H1 (cell line): ENCODE results near the gene TTI1. TPM values are rescaled to one million over a fixed set of nuclear protein-coding genes. Genes with fewer than 3 reads are reported as not detected.

Experiments
- CTCF ChIA-PET: fragments of 300-600 bp; sonication (Branson Sonifier 250); formaldehyde crosslinking; loops from one replicate; lab custom pipeline; 2021; ENCODE audit not compliant: partially characterized antibody; lab: Charles Lee
- POLR2A ChIA-PET: fragments of 300-600 bp; sonication (Branson Sonifier 250); formaldehyde crosslinking; loops from one replicate; lab custom pipeline; 2021; ENCODE audit warnings: inconsistent platforms; ENCODE audit not compliant: partially characterized antibody; lab: Charles Lee
- DNase-seq, 2 experiments: peaks; one replicate each; pipeline versions ENCODE4 v3.0.0 to v3.0.0-alpha.2; 2010 to 2022; ENCODE audit warnings: low spot score in 2 of 2, low read depth in 1 of 2, mixed read lengths in 1 of 2
- FAIRE-seq: peaks from 2 replicates; lab custom pipeline; 2011; peaks lifted over from hg19 to GRCh38; lab: Jason Lieb, UNC
- H2AFZ ChIP-seq: 2 replicates; pipeline ENCODE4 v1.8.1; 2012; ENCODE audit warnings: low read length, inconsistent platforms
- H2AK5ac ChIP-seq: 2 replicates; pipeline ENCODE4 v1.6.1; 2013; ENCODE audit warnings: low read depth, low read length
- H2BK120ac ChIP-seq: replicated peaks from 2 replicates; pipeline ENCODE3; 2013; ENCODE audit warnings: low read depth, low read length, inconsistent platforms
- H2BK12ac ChIP-seq: 2 replicates; pipeline ENCODE4 v1.6.1; 2013; ENCODE audit warnings: low read depth, low read length
- H2BK15ac ChIP-seq: 2 replicates; pipeline ENCODE4 v1.6.1; 2013; ENCODE audit warnings: low read length
- H2BK20ac ChIP-seq: 2 replicates; pipeline ENCODE4 v1.6.1; 2013; ENCODE audit warnings: low read length
- H2BK5ac ChIP-seq: 2 replicates; pipeline ENCODE4 v1.6.1; 2013; ENCODE audit warnings: low read depth, low read length
- H3K14ac ChIP-seq: 2 replicates; pipeline ENCODE4 v1.6.1; 2013; ENCODE audit warnings: inconsistent platforms; ENCODE audit not compliant: insufficient read length
- H3K18ac ChIP-seq: 2 replicates; pipeline ENCODE4 v1.6.1; 2013; ENCODE audit warnings: low read length; ENCODE audit errors: extremely low read depth
- H3K23ac ChIP-seq: 2 replicates; pipeline ENCODE4 v1.6.1; 2013; ENCODE audit warnings: inconsistent platforms; ENCODE audit not compliant: insufficient read length
- H3K23me2 ChIP-seq: 2 replicates; pipeline ENCODE4 v1.6.1; 2013; ENCODE audit warnings: low read depth, low read length
- H3K27ac ChIP-seq: 2 replicates; pipeline ENCODE4 v1.6.1; 2011; ENCODE audit warnings: low read depth, low read length, inconsistent platforms
- H3K27me3 ChIP-seq, 4 experiments: replicated peaks in 1 of 4; 1 replicate in 1 of 4; 2 replicates in 3 of 4; pipeline versions ENCODE4 v1.6.1 to v1.8.1; 2011 to 2013; ENCODE audit warnings: low read length in 3 of 4, mild to moderate bottlenecking in 3 of 4, inconsistent platforms in 2 of 4, mixed read lengths in 2 of 4, moderate library complexity in 1 of 4; ENCODE audit not compliant: control insufficient read depth in 3 of 4, insufficient read depth in 3 of 4; ENCODE audit errors: extremely low read depth in 1 of 4
- H3K36me3 ChIP-seq, 4 experiments: 2 replicates each; pipeline versions ENCODE4 v1.6.1 to v1.8.1; 2011 to 2013; ENCODE audit warnings: mild to moderate bottlenecking in 4 of 4, low read length in 3 of 4, moderate library complexity in 2 of 4, control low read depth in 1 of 4, inconsistent platforms in 1 of 4; ENCODE audit not compliant: insufficient read depth in 4 of 4, control insufficient read depth in 2 of 4
- H3K4ac ChIP-seq: replicated peaks from 2 replicates; pipeline ENCODE3; 2013; ENCODE audit warnings: low read length, low read depth, mixed read lengths, inconsistent platforms; ENCODE audit not compliant: insufficient read length
- H3K4me1 ChIP-seq, 4 experiments: replicated peaks in 1 of 4; 1 replicate in 1 of 4; 2 replicates in 3 of 4; pipeline versions ENCODE4 v1.6.1 to v1.8.1; 2011 to 2013; ENCODE audit warnings: low read length in 3 of 4, inconsistent platforms in 2 of 4, mixed read lengths in 1 of 4; ENCODE audit not compliant: insufficient read depth in 4 of 4, control insufficient read depth in 3 of 4
- H3K4me2 ChIP-seq, 2 experiments: 2 replicates each; pipeline versions ENCODE4 v1.6.1 to v1.8.1; 2011 to 2013; ENCODE audit warnings: low read depth in 2 of 2, low read length in 2 of 2, control low read depth in 1 of 2, inconsistent platforms in 1 of 2, mild to moderate bottlenecking in 1 of 2; ENCODE audit not compliant: insufficient read depth in 1 of 2
- H3K4me3 ChIP-seq, 4 experiments: fragments of 200-600, 300-600 bp in 1 of 4; sonication (generic), shearing (Covaris generic), sonication (Bioruptor Twin) in 1 of 4; 2 replicates each; pipeline versions ENCODE4 v1.5.1 to v1.8.1; 2011 to 2016; ENCODE audit warnings: low read length in 4 of 4, low read depth in 3 of 4, control low read depth in 2 of 4, inconsistent platforms in 2 of 4, mild to moderate bottlenecking in 2 of 4, mixed read lengths in 1 of 4, moderate library complexity in 1 of 4; ENCODE audit not compliant: insufficient read depth in 2 of 4; ENCODE audit errors: extremely low read depth in 1 of 4
- H3K56ac ChIP-seq: replicated peaks from 2 replicates; pipeline ENCODE3; 2013; ENCODE audit warnings: low read depth, mild to moderate bottlenecking, mixed read lengths, low read length, inconsistent platforms; ENCODE audit not compliant: insufficient read length
- H3K79me1 ChIP-seq: 2 replicates; pipeline ENCODE4 v1.6.1; 2013; ENCODE audit warnings: low read depth, low read length, control low read depth
- H3K79me2 ChIP-seq, 2 experiments: 2 replicates each; pipeline versions ENCODE4 v1.6.1 to v1.8.1; 2012 to 2013; ENCODE audit warnings: low read length in 2 of 2, mild to moderate bottlenecking in 2 of 2, inconsistent platforms in 1 of 2; ENCODE audit not compliant: insufficient read depth in 2 of 2, control insufficient read depth in 1 of 2
- H3K9ac ChIP-seq, 4 experiments: replicated peaks in 1 of 4; 1 replicate in 1 of 4; 2 replicates in 3 of 4; pipeline versions ENCODE4 v1.6.1 to v1.8.1; 2011 to 2013; ENCODE audit warnings: low read depth in 3 of 4, low read length in 3 of 4, control low read depth in 2 of 4, mild to moderate bottlenecking in 2 of 4, moderate library complexity in 2 of 4, inconsistent platforms in 1 of 4; ENCODE audit errors: extremely low read depth in 1 of 4
- H3K9me3 ChIP-seq, 2 experiments: 2 replicates each; pipeline versions ENCODE4 v1.6.1 to v1.8.1; 2012 to 2013; ENCODE audit warnings: mild to moderate bottlenecking in 2 of 2, moderate library complexity in 2 of 2, control low read depth in 1 of 2, inconsistent platforms in 1 of 2, low read depth in 1 of 2, low read length in 1 of 2, mixed read lengths in 1 of 2; ENCODE audit not compliant: insufficient read depth in 2 of 2
- H4K20me1 ChIP-seq, 2 experiments: replicated peaks in 1 of 2; 2 replicates each; pipeline versions ENCODE3 to v1.8.1; 2011 to 2013; ENCODE audit warnings: inconsistent platforms in 2 of 2, low read length in 2 of 2, mild to moderate bottlenecking in 1 of 2; ENCODE audit not compliant: insufficient read depth in 2 of 2, control insufficient read depth in 1 of 2
- H4K5ac ChIP-seq: 2 replicates; pipeline ENCODE4 v1.6.1; 2013; ENCODE audit warnings: low read length, low read depth, mixed read lengths, inconsistent platforms; ENCODE audit not compliant: insufficient read length
- H4K8ac ChIP-seq: 2 replicates; pipeline ENCODE4 v1.8.0; 2013; ENCODE audit warnings: mild to moderate bottlenecking, moderate library complexity, low read length, inconsistent platforms; ENCODE audit not compliant: insufficient read depth; ENCODE audit errors: extremely low read depth
- H4K91ac ChIP-seq: replicated peaks from 2 replicates; pipeline ENCODE3; 2013; ENCODE audit warnings: low read length, mixed read lengths, inconsistent platforms; ENCODE audit not compliant: insufficient read length
- RBBP5 ChIP-seq: IDR thresholded peaks from 2 replicates; pipeline ENCODE4 v1.7.1; 2012; ENCODE audit warnings: low read depth, mild to moderate bottlenecking, inconsistent platforms, low read length, moderate library complexity, borderline replicate concordance
- SAP30 ChIP-seq: fragments of 300-600 bp; sonication (generic); IDR thresholded peaks from 2 replicates; pipeline ENCODE4 v1.7.1; 2012; ENCODE audit warnings: low read length, moderate library complexity, mild to moderate bottlenecking, inconsistent platforms; ENCODE audit not compliant: insufficient read depth, insufficient replicate concordance
- whole genome bisulfite sequencing, 2 experiments: shearing (Covaris generic) in 1 of 2; methylation state at CpG; one replicate each; pipeline versions ENCODE4 v1.1.6 to v1.1.7; 2013 to 2015; ENCODE audit warnings: low lambda C conversion rate in 2 of 2, mixed read lengths in 2 of 2, inconsistent platforms in 1 of 2, low coverage in 1 of 2, missing lambda C conversion rate in 1 of 2; ENCODE audit not compliant: insufficient replicate concordance in 2 of 2, insufficient coverage in 1 of 2, insufficient read length in 1 of 2; ENCODE audit errors: extremely low coverage in 1 of 2, missing lambda C conversion rate in 1 of 2; 5-methylcytosine and 5-hydroxymethylcytosine counted together
- polyA plus RNA-seq, 7 experiments: library from polyadenylated mRNA; depleted of rRNA in 3 of 7; stranded (reverse) in 5 of 7; unstranded in 2 of 7; fragments of >200 nt in 5 of 7; fragments of 200-250 nt in 2 of 7; gene quantifications; 1 replicate in 5 of 7; 2 replicates in 1 of 7; 4 replicates in 1 of 7; pipeline versions ENCODE4 v1.2.1 to v1.2.3, GENCODE V29; 2011 to 2013; ENCODE audit warnings: missing spikeins in 2 of 7, mixed read lengths in 2 of 7
- total RNA-seq: library from RNA; stranded (reverse); fragmentation: NEBNext Ultra II Directional; extraction: Animal tissue kit (Norgen Biotek cat#: 25700); gene quantifications from 2 replicates; pipeline ENCODE4 v1.2.1, GENCODE V29; 2021

TTI1 gene
- total and polyA plus RNA-seq, 2 of the 8 experiments (the other 6 are each of a cell fraction or from before 2014, with no cell fraction given), result 34.1 to 47.0 TPM

GRCh38 chr20:38034108-38034649, 923 bp upstream of the TTI1 start:
- POLR2A ChIA-PET, result interaction anchor here (0.9 to 2.6 kb wide), 10 partner anchors 7 to 187 kb away, joined by 3 to 20 read pairs (median 6); no protein-coding TSS in a partner anchor

More at GRCh38 chr20:38034108-38034649, 923 bp upstream of the TTI1 start:
- Histone ChIP-seq H3K27ac (peak overlapping the region; percentile 99), H3K23me2 (peaks cover 13% of the 10 kb centered on the region)
- TF ChIP-seq SAP30, result peak; percentile 35
- no peak for TF ChIP-seq RBBP5
- TF ChIP-seq, all 59 proteins: peak for 1
- H3K4me2 ChIP-seq, result peak overlapping the region; percentile 77 to 89
- H4K5ac ChIP-seq, result peak overlapping the region; percentile 79
- peak overlapping the region; percentile 92 to 99 (median 98) for H3K9ac ChIP-seq
- H3K4ac ChIP-seq, result no peak overlapping the region
- no peak overlapping the region for H2BK120ac ChIP-seq
- no peaks in the 10 kb centered on the region for H3K27me3 ChIP-seq
- WGBS, 2 experiments, result 34% methylated on average over 14 of the region's 14 CpGs; no CpG with 5 or more reads in 1 of the 2 experiments
- peaks cover 2 to 10% (median 7%) of the 10 kb centered on the region in 4 experiments; a peak in 5 of 8 replicates for H3K36me3 ChIP-seq
- peak overlapping the region; percentile 89 for H3K18ac ChIP-seq
- H2BK15ac ChIP-seq, result no peak overlapping the region
- no peak overlapping the region for H3K23ac ChIP-seq
- no peaks in the 10 kb centered on the region for H3K9me3 ChIP-seq
- H2AFZ ChIP-seq, result no peak overlapping the region
- H3K79me1 ChIP-seq, result peaks cover 13% of the 10 kb centered on the region
- H3K4me3 ChIP-seq, result peak overlapping the region; percentile 93 to 99 (median 97)
- no peak for DNase-seq
- no peak for FAIRE-seq
- peaks cover 16 to 90% of the 10 kb centered on the region in 2 experiments for H3K79me2 ChIP-seq
- peak overlapping the region; percentile 94 for H2BK5ac ChIP-seq
- peak overlapping the region; percentile 100; the same call in 1 of the 2 replicates for H4K8ac ChIP-seq
- H2BK12ac ChIP-seq, result no peak overlapping the region
- 0 out of 2 replicates have a peak overlapping the region, but pooled peaks have one; percentile 32 for H2AK5ac ChIP-seq
- H3K4me1 ChIP-seq, result peaks cover 0 to 10% (median 3%) of the 10 kb centered on the region in 4 experiments; a peak in 4 of 7 replicates
- H3K14ac ChIP-seq, result no peak overlapping the region
- H4K91ac ChIP-seq, result peak overlapping the region; percentile 71
- H4K20me1 ChIP-seq, result no peaks in the 10 kb centered on the region
- CTCF ChIA-PET, result interaction anchor here (0.9 to 1.6 kb wide), 4 partner anchors 10 to 470 kb away, joined by 3 to 8 read pairs (median 3); no protein-coding TSS in a partner anchor
- H2BK20ac ChIP-seq, result no peak overlapping the region
- peak overlapping the region; percentile 77 for H3K56ac ChIP-seq
